ENCODE results near the gene JAKMIP3.

Gene JAKMIP3

DNA sequence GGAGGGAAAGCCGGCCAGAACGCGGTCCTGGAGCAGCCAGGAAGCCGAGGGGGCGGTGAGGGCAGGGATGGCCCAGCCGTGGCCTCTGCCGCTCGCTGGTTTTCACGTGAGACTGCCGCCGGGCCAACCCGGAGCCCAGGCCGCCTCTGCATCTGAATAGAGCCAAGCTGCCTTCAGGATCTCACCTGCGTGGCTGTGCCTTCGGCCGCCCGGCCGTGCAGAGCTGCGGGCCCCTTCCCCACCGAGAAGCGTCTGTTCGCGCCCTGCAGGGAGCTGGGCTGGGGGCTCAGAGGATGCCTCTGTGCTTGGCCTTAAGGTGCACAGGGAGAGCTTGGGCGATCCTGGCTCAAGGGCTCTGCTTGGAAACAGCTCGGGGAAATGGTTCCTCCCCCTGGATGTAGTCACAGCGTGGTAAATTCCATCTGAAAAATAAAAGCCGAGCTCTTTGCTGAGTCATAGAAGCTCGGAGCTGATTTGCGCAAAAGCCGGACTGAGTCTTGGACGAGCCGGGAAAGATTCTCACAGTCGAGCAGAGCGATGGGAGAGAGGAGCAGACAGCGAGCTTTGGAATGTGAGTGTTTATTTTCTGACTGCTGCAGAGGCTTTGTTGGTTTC lies at the start of gene JAKMIP3:
JAKMIP3 (plus strand) TSS at position 456 of the 615 bp plus-strand sequence. CDS start 38,863 bp downstream, outside the sequence.
- H3K4me3 ChIP-seq (ENCODE audit: control insufficient read depth, low read depth, low read length) = peak within 1 kb of the TSS; percentile 49
- TF ChIP-seq, protein P1, sequence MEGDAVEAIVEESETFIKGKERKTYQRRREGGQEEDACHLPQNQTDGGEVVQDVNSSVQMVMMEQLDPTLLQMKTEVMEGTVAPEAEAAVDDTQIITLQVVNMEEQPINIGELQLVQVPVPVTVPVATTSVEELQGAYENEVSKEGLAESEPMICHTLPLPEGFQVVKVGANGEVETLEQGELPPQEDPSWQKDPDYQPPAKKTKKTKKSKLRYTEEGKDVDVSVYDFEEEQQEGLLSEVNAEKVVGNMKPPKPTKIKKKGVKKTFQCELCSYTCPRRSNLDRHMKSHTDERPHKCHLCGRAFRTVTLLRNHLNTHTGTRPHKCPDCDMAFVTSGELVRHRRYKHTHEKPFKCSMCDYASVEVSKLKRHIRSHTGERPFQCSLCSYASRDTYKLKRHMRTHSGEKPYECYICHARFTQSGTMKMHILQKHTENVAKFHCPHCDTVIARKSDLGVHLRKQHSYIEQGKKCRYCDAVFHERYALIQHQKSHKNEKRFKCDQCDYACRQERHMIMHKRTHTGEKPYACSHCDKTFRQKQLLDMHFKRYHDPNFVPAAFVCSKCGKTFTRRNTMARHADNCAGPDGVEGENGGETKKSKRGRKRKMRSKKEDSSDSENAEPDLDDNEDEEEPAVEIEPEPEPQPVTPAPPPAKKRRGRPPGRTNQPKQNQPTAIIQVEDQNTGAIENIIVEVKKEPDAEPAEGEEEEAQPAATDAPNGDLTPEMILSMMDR (IDR thresholded peaks at IDR 0.05; ENCODE audit: control insufficient read depth, insufficient read depth, low read depth, low read length, missing control alignments) = no peak
- DNase-seq (ENCODE audit: low read depth) = peak; percentile 81

DNA sequence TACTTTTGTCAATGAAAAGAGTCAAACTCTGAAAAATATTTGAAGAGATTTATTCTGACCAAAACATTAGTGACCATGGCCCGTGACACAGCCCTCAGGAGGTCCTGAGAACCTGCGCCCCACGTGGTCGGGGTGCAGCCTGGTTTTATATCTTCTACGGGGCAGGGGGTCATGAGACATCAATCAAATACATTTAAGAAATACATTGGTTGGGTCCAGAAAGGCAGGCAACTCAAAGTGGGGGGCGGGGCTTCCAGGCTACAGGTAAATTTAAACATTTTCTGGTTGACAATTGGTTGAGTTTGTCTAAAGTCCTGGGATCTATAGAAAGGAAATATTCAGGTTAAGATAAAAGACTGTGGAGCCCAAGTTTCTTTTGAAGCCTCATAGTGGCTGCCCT lies 49.2 kb upstream of the JAKMIP3 start:
- H3K4me3 ChIP-seq (ENCODE audit: control insufficient read depth, low read depth, low read length) = no peak overlapping the region
- no peak for DNase-seq (ENCODE audit: low read depth)
- TF ChIP-seq, protein P1 (IDR thresholded peaks at IDR 0.05; ENCODE audit: control insufficient read depth, insufficient read depth, low read depth, low read length, missing control alignments) = no peak

DNA sequence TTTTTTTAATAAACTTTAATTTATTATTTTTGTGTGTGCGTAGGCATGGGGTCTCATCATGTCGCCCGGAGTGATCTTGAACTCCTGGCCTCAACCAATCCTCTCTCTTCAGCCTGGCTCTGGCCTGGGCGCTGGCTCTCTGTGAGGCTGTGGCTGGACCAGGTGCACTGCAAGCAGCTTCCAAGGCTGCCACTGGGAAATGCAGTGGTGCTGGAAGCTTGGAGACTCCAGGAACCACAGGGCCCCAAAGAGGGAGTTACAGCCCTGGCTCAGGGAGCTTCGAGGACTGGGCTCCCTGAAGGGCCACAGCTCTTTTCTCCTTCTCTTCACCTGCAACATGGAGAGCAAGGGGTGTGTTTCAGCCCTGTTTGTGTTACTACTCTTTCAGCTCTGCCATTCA lies 47.3 kb upstream of the JAKMIP3 start:
- H3K4me3 ChIP-seq (ENCODE audit: control insufficient read depth, low read depth, low read length) = no peak overlapping the region
- DNase-seq (ENCODE audit: low read depth) = no peak
- TF ChIP-seq, protein P1 (IDR thresholded peaks at IDR 0.05; ENCODE audit: control insufficient read depth, insufficient read depth, low read depth, low read length, missing control alignments) = no peak

DNA sequence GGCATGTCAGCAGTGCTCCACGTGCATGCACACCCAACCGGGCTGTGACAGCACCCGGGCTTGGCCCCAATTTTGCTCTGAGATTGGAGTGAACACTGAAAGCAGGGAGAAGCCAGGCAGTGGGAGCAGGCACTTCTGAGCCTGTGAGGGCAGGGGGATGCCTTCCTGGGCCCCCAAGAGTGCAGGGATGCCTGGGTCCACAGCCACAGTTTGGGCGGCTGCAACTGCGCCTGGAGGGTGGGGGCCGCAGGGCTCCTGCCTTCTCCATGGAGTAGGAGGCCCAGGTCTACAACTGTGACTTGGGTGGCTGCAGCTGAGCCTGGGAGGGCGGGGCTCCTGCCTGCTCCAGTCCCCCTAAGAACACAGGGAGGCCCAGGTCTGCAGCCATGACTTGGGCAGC lies 46.4 kb upstream of the JAKMIP3 start:
- DNase-seq (ENCODE audit: low read depth) = no peak
- TF ChIP-seq, protein P1 (IDR thresholded peaks at IDR 0.05; ENCODE audit: control insufficient read depth, insufficient read depth, low read depth, low read length, missing control alignments) = no peak
- no peak overlapping the region for H3K4me3 ChIP-seq (ENCODE audit: control insufficient read depth, low read depth, low read length)

DNA sequence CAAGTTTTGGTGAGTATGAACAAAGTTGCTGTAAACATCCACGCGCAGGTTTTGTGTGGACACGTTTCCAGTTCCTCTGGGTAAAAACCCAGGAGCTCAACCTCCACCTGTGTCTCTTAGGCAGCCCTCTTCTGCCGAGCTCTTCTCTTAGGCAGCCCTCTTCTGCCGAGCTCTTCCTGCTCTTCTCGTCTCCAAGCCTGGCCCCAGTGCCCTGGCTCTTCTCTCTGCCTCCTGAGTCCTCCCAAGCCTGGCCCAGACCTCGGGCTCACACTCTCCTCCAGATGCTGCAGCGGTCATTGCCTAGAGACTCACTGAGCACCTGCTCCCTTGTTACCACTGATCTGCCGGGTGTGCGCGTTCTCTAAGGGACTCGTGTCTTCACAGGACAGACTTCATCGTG lies 45.3 kb upstream of the JAKMIP3 start:
- no peak overlapping the region for H3K4me3 ChIP-seq (ENCODE audit: control insufficient read depth, low read depth, low read length)
- DNase-seq (ENCODE audit: low read depth) = no peak
- TF ChIP-seq, protein P1 (IDR thresholded peaks at IDR 0.05; ENCODE audit: control insufficient read depth, insufficient read depth, low read depth, low read length, missing control alignments) = no peak

DNA sequence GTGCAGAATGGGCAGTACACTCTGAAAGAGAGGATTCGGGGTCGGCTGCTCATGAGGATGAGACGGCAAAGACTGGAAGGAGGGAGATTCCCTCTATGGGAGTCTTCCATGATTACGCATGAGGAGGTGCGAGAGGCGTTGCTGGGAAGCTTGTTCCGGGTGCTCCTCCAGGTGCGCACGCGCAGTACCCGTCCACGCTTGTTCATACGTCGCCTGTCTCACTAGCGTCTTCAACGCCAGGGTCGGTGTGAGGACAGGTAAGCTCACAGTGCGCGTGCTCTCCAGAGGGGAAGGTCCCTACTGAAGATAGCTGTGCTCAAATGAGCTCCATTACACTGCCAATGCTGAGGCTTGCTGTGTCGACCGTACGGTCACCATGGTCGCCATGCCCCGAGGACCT lies 44.7 kb upstream of the JAKMIP3 start:
- TF ChIP-seq, protein P1 (IDR thresholded peaks at IDR 0.05; ENCODE audit: control insufficient read depth, insufficient read depth, low read depth, low read length, missing control alignments) = no peak
- no peak overlapping the region for H3K4me3 ChIP-seq (ENCODE audit: control insufficient read depth, low read depth, low read length)
- DNase-seq (ENCODE audit: low read depth) = no peak
